Measurements from ENCODE around the gene KRTDAP. TPM values are rescaled to one million over a fixed set of nuclear protein-coding genes. Genes with fewer than 3 reads are reported as not detected.
A peak's percentile ranks its signal among the peaks of the same experiment; 100 is the strongest.
"Not testable (repeated sequence)": the region's sequence is repeated elsewhere in the genome, so short reads cannot be mapped to it uniquely, and the experiment has no call there.

KRTDAP gene
- total RNA-seq, 1 donor from 2014 or later = not detected

- FAIRE-seq (peak; percentile 23), DNase-seq (ENCODE audit: low read depth) (peak; percentile 39)
- no peak overlapping the region for H3K4me3 ChIP-seq (ENCODE audit: low read depth, low read length)
- H3K36me3 ChIP-seq (ENCODE audit: control insufficient read depth, insufficient read depth, low read length) = no peaks in the 10 kb centered on the region
- no peaks in the 10 kb centered on the region for H3K27me3 ChIP-seq (ENCODE audit: control insufficient read depth, insufficient read depth, low read length)
- TF ChIP-seq CTCF (IDR thresholded peaks at IDR 0.05; ENCODE audit: insufficient read depth, low read length, severe bottlenecking) = peak; percentile 80
Observed at GRCh38 chr19:35468637-35469036, 21.6 kb downstream of the KRTDAP start.

- no peak for TF ChIP-seq CTCF (IDR thresholded peaks at IDR 0.05; ENCODE audit: insufficient read depth, low read length, severe bottlenecking)
- Histone ChIP-seq H3K4me3 (ENCODE audit: low read depth, low read length) (no peak overlapping the region), H3K27me3 (ENCODE audit: control insufficient read depth, insufficient read depth, low read length) (no peaks in the 10 kb centered on the region), H3K36me3 (ENCODE audit: control insufficient read depth, insufficient read depth, low read length) (no peaks in the 10 kb centered on the region)
- FAIRE-seq (no peak), DNase-seq (ENCODE audit: low read depth) (no peak)
Observed at GRCh38 chr19:35466259-35466658, 24.0 kb downstream of the KRTDAP start.

GRCh38 chr19:35462956-35463355 lies 27.3 kb downstream of the KRTDAP start:
- H3K4me3 ChIP-seq (ENCODE audit: low read depth, low read length); H3K27me3 ChIP-seq (ENCODE audit: control insufficient read depth, insufficient read depth, low read length); FAIRE-seq: not testable (repeated sequence)

GRCh38 chr19:35462476-35462953 lies 27.7 kb downstream of the KRTDAP start:
- DNase-seq (ENCODE audit: low read depth) = no peak
- TF ChIP-seq CTCF (IDR thresholded peaks at IDR 0.05; ENCODE audit: insufficient read depth, low read length, severe bottlenecking) = no peak
- Histone ChIP-seq H3K4me3 (ENCODE audit: low read depth, low read length) (no peak overlapping the region), H3K27me3 (ENCODE audit: control insufficient read depth, insufficient read depth, low read length) (peaks cover 1% of the 10 kb centered on the region), H3K36me3 (ENCODE audit: control insufficient read depth, insufficient read depth, low read length) (no peaks in the 10 kb centered on the region)
- no peak for FAIRE-seq

More at GRCh38 chr19:35462956-35463355, 27.3 kb downstream of the KRTDAP start:
- not testable (repeated sequence) for H3K36me3 ChIP-seq (ENCODE audit: control insufficient read depth, insufficient read depth, low read length); DNase-seq (ENCODE audit: low read depth)

GRCh38 chr19:35461788-35462187 lies 28.5 kb downstream of the KRTDAP start:
- H3K27me3 ChIP-seq (ENCODE audit: control insufficient read depth, insufficient read depth, low read length); H3K4me3 ChIP-seq (ENCODE audit: low read depth, low read length); FAIRE-seq; H3K36me3 ChIP-seq (ENCODE audit: control insufficient read depth, insufficient read depth, low read length); DNase-seq (ENCODE audit: low read depth): not testable (repeated sequence)

- no peak for TF ChIP-seq CTCF (IDR thresholded peaks at IDR 0.05; ENCODE audit: insufficient read depth, low read length, severe bottlenecking)
- DNase-seq (ENCODE audit: low read depth) = no peak
- no peak for FAIRE-seq
- Histone ChIP-seq H3K36me3 (ENCODE audit: control insufficient read depth, insufficient read depth, low read length) (no peaks in the 10 kb centered on the region), H3K4me3 (ENCODE audit: low read depth, low read length) (no peak overlapping the region), H3K27me3 (ENCODE audit: control insufficient read depth, insufficient read depth, low read length) (peaks cover 1% of the 10 kb centered on the region)
Observed at GRCh38 chr19:35461060-35461459, 29.2 kb downstream of the KRTDAP start.

GRCh38 chr19:35460608-35461007 lies 29.7 kb downstream of the KRTDAP start:
- no peak for FAIRE-seq
- Histone ChIP-seq H3K4me3 (ENCODE audit: low read depth, low read length) (no peak overlapping the region), H3K27me3 (ENCODE audit: control insufficient read depth, insufficient read depth, low read length) (peaks cover 1% of the 10 kb centered on the region), H3K36me3 (ENCODE audit: control insufficient read depth, insufficient read depth, low read length) (no peaks in the 10 kb centered on the region)
- DNase-seq (ENCODE audit: low read depth) = no peak
- no peak for TF ChIP-seq CTCF (IDR thresholded peaks at IDR 0.05; ENCODE audit: insufficient read depth, low read length, severe bottlenecking)
